GM18861 (cell line): ENCODE data around the gene SYNDIG1L.

ENCODE experiments used
- ATAC-seq: cut with Tn5 transposase; IDR thresholded peaks from one replicate; pipeline ENCODE4 v1.9.1; 2021; ENCODE audit not compliant: unreplicated experiment

SYNDIG1L gene

GRCh38 chr14:74364271-74364880 lies 61.6 kb downstream of the SYNDIG1L start:
- no peak for ATAC-seq

GRCh38 chr14:74362361-74362915 lies 63.6 kb downstream of the SYNDIG1L start:
- ATAC-seq: no peak

GRCh38 chr14:74360163-74360562 lies 65.8 kb downstream of the SYNDIG1L start:
- no peak for ATAC-seq

- no peak for ATAC-seq
Measured at GRCh38 chr14:74358176-74358829, 67.7 kb downstream of the SYNDIG1L start.

GRCh38 chr14:74357585-74357984 lies 68.4 kb downstream of the SYNDIG1L start:
- ATAC-seq: no peak

- ATAC-seq: no peak
Measured at GRCh38 chr14:74356892-74357575, 69.0 kb downstream of the SYNDIG1L start.
